ENCODE data around the gene PCBP4. TPM values are rescaled to one million over a fixed set of nuclear protein-coding genes. Genes with fewer than 3 reads are reported as not detected.

PCBP4 gene
- polyA plus RNA-seq, 1 donor (not counting 4 experiments of a cell fraction or from before 2014, with no cell fraction given): 25.2 TPM

DNA sequence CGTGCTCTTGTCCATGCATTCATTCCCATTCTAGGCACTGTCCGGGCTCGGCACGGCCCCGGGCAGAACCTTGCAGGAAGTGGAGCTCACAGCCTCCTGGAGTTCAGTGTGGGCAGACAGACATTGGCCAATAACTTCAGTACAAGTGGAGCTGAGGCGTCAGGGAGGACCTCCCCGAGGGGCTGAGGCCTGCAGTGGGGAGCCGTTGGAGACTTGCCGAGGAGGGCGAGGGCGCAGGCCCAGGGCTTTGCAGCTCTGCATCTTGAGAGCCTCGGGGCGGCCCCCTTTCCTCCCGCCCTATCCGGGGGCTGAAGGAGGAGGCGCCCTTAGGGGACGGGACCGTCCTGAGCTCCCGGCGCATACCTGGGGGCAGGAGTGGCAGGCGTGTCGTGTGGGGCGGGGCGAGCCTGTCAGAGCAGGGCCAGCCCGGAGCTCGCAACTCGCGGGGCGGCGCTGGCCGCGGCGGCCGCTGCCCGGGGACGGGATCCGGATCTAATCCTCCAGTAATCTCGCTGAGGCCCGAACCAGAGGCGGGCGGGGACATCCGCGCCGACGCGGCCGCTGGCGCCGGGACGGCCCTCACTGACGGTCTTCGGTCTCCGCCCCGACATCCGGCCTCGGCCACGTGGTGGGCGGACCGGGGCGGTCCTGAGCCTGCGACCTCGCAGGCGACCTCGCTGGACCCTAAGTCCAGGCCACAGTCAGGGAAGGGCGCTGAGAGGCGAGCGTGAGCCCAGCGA is 15.8 kb upstream of the PCBP4 start, which contains the start of gene ACY1:
Gene ACY1 (plus strand): TSS at position 698 of the 740 bp plus-strand sequence. CDS start 530 bp downstream, outside the sequence.
- dilution Hi-C loops (cut with MboI; ENCODE audit: extremely low pct_ligation_motif_present, low sequenced_read_pairs): no loop called here
- FAIRE-seq (no peak), DNase-seq (ENCODE audit: low read depth, low spot score) (no peak)
- Histone ChIP-seq H3K9me3 (ENCODE audit: control insufficient read depth, low read depth, low read length) (no peaks in the 10 kb centered on the region), H3K27ac (ENCODE audit: control insufficient read depth, insufficient read depth, low read length) (peak within 1 kb of the TSS; percentile 68), H3K4me2 (ENCODE audit: control insufficient read depth, extremely low read depth, insufficient read depth, low read depth, low read length) (peak within 1 kb of the TSS; percentile 88), H4K20me1 (ENCODE audit: control insufficient read depth, extremely low read depth, insufficient read depth, low read length) (no peaks in the 10 kb centered on the region), H3K4me3 (ENCODE audit: control insufficient read depth in 2 of 3, extremely low read depth in 1 of 3, insufficient read depth in 2 of 3, low read depth in 1 of 3, low read length in 3 of 3) (peak within 1 kb of the TSS; percentile 48 to 77 (median 77)), H3K79me2 (ENCODE audit: control insufficient read depth, insufficient read depth, low read length) (peaks cover 4% of the 10 kb centered on the region), H3K27me3 (ENCODE audit: control insufficient read depth, extremely low read depth, insufficient read depth, low read length) (no peaks in the 10 kb centered on the region), H3K9me1 (ENCODE audit: control insufficient read depth, extremely low read depth, insufficient read depth, low read length) (no peaks in the 10 kb centered on the region), H3K36me3 (ENCODE audit: control insufficient read depth in 2 of 2, extremely low read depth in 1 of 2, insufficient read depth in 2 of 2, low read length in 2 of 2) (peaks cover 0 to 2% of the 10 kb centered on the region in 2 experiments), H2AFZ (ENCODE audit: control insufficient read depth, low read length) (peak within 1 kb of the TSS; percentile 60), H3K4me1 (ENCODE audit: control insufficient read depth, extremely low read depth, insufficient read depth, low read length) (peaks cover 17% of the 10 kb centered on the region), H3K9ac (ENCODE audit: control insufficient read depth, extremely low read depth, insufficient read depth, low read length) (peak within 1 kb of the TSS; percentile 86)
- TF ChIP-seq, protein P1, sequence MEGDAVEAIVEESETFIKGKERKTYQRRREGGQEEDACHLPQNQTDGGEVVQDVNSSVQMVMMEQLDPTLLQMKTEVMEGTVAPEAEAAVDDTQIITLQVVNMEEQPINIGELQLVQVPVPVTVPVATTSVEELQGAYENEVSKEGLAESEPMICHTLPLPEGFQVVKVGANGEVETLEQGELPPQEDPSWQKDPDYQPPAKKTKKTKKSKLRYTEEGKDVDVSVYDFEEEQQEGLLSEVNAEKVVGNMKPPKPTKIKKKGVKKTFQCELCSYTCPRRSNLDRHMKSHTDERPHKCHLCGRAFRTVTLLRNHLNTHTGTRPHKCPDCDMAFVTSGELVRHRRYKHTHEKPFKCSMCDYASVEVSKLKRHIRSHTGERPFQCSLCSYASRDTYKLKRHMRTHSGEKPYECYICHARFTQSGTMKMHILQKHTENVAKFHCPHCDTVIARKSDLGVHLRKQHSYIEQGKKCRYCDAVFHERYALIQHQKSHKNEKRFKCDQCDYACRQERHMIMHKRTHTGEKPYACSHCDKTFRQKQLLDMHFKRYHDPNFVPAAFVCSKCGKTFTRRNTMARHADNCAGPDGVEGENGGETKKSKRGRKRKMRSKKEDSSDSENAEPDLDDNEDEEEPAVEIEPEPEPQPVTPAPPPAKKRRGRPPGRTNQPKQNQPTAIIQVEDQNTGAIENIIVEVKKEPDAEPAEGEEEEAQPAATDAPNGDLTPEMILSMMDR (optimal IDR thresholded peaks at IDR 0.05 in 1 of 3, IDR thresholded peaks at IDR 0.05 in 1 of 3, conservative IDR thresholded peaks at IDR 0.05 in 1 of 3; ENCODE audit: extremely low read depth in 1 of 3, insufficient read depth in 2 of 3, low read length in 3 of 3): no peak
- no peak for TF ChIP-seq EZH2 (IDR thresholded peaks at IDR 0.05; ENCODE audit: low read length)

DNA sequence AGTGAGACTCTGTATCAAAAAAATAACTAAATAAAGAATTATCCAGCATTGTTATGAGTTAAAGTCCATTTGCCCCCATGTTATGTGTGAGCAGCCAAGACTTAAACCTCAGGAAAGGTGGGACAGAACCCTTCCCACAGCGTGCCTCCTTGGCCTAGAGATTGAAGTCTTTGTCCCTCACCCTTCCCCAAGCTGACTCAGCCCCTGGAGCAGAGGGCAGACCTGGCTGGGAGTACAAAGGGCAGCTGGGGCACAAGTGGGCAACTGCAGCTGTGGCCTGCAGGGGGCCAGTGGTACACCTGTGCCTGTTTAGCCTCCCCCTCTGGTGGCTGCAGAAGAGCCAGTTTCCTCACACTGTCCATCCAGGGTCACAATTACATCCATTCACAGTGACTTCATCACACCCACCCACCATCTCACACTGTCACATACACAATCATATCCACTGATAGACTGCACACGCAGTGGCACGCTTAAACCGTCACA is 15.1 kb upstream of the PCBP4 start:
- no peaks in the 10 kb centered on the region for H3K9me3 ChIP-seq (ENCODE audit: control insufficient read depth, low read depth, low read length)
- dilution Hi-C loops (cut with MboI; ENCODE audit: extremely low pct_ligation_motif_present, low sequenced_read_pairs): no loop called here
- peak overlapping the region; percentile 86 for H3K9ac ChIP-seq (ENCODE audit: control insufficient read depth, extremely low read depth, insufficient read depth, low read length)
- no peak for TF ChIP-seq EZH2 (IDR thresholded peaks at IDR 0.05; ENCODE audit: low read length)
- TF ChIP-seq, protein P1 (optimal IDR thresholded peaks at IDR 0.05 in 1 of 3, IDR thresholded peaks at IDR 0.05 in 1 of 3, conservative IDR thresholded peaks at IDR 0.05 in 1 of 3; ENCODE audit: extremely low read depth in 1 of 3, insufficient read depth in 2 of 3, low read length in 3 of 3): peak in 2 of 3 experiments; percentile 70
- H3K79me2 ChIP-seq (ENCODE audit: control insufficient read depth, insufficient read depth, low read length): peaks cover 4% of the 10 kb centered on the region
- H3K4me3 ChIP-seq (ENCODE audit: control insufficient read depth in 2 of 3, extremely low read depth in 1 of 3, insufficient read depth in 2 of 3, low read depth in 1 of 3, low read length in 3 of 3): peak overlapping the region; percentile 48 to 77 (median 77)
- no peaks in the 10 kb centered on the region for H3K27me3 ChIP-seq (ENCODE audit: control insufficient read depth, extremely low read depth, insufficient read depth, low read length)
- H3K9me1 ChIP-seq (ENCODE audit: control insufficient read depth, extremely low read depth, insufficient read depth, low read length): no peaks in the 10 kb centered on the region
- peak overlapping the region; percentile 68 for H3K27ac ChIP-seq (ENCODE audit: control insufficient read depth, insufficient read depth, low read length)
- FAIRE-seq (peak; percentile 66), DNase-seq (ENCODE audit: low read depth, low spot score) (no peak)
- H2AFZ ChIP-seq (ENCODE audit: control insufficient read depth, low read length): peak overlapping the region; percentile 60
- no peaks in the 10 kb centered on the region for H4K20me1 ChIP-seq (ENCODE audit: control insufficient read depth, extremely low read depth, insufficient read depth, low read length)
- H3K4me1 ChIP-seq (ENCODE audit: control insufficient read depth, extremely low read depth, insufficient read depth, low read length): peaks cover 23% of the 10 kb centered on the region
- H3K4me2 ChIP-seq (ENCODE audit: control insufficient read depth, extremely low read depth, insufficient read depth, low read depth, low read length): peak overlapping the region; percentile 88
- peaks cover 0 to 2% of the 10 kb centered on the region in 2 experiments for H3K36me3 ChIP-seq (ENCODE audit: control insufficient read depth in 2 of 2, extremely low read depth in 1 of 2, insufficient read depth in 2 of 2, low read length in 2 of 2)

Measured in keratinocyte (primary cell).